ENCODE data around the gene PARL. TPM values are rescaled to one million over a fixed set of nuclear protein-coding genes. Genes with fewer than 3 reads are reported as not detected.

PARL gene
- polyA plus RNA-seq, 2 of the 4 experiments (the other 2 are of a cell fraction) = 45.9 to 71.6 TPM

GRCh38 chr3:183782576-183783276 lies 102.0 kb downstream of the PARL start:
- DNase-seq (ENCODE audit: low read depth in 1 of 2, low spot score in 1 of 2) (no peak), FAIRE-seq (no peak), ATAC-seq (no peak)
- Histone ChIP-seq H3K4me2 (no peak overlapping the region), H3K27ac (no peak overlapping the region), H3K9me3 (no peaks in the 10 kb centered on the region), H3K4me1 (no peaks in the 10 kb centered on the region), H3K4me3 (no peak overlapping the region)
- ChIA-PET POLR2A (no interaction called here), CTCF (interaction anchor here (0.6 to 1.6 kb wide), 2 partner anchors 16 to 293 kb away, joined by 3 to 5 read pairs; no protein-coding TSS in a partner anchor)
- 91% methylated on average over 7 of the region's 7 CpGs for WGBS (ENCODE audit: missing lambda C conversion rate)
- TF ChIP-seq ESRRA (IDR thresholded peaks at IDR 0.05; ENCODE audit: borderline replicate concordance, low read length) (no peak), CBX2 (IDR thresholded peaks at IDR 0.05; ENCODE audit: borderline replicate concordance, low read depth) (no peak), BHLHE40 (IDR thresholded peaks at IDR 0.05; ENCODE audit: low read depth, low read length) (no peak), PBX3 (IDR thresholded peaks at IDR 0.05) (no peak), RAD21 (conservative IDR thresholded peaks at IDR 0.05 in 1 of 2, IDR thresholded peaks at IDR 0.05 in 1 of 2) (no peak), SMC3 (IDR thresholded peaks at IDR 0.05) (no peak), HES2 (IDR thresholded peaks at IDR 0.05) (no peak), HMGXB4 (CRISPR knock-in tag; IDR thresholded peaks at IDR 0.05; ENCODE audit: borderline replicate concordance) (no peak), EHF (CRISPR knock-in tag; IDR thresholded peaks at IDR 0.05) (no peak), ZSCAN20 (CRISPR knock-in tag; IDR thresholded peaks at IDR 0.05) (no peak), HOXB5 (CRISPR knock-in tag; IDR thresholded peaks at IDR 0.05) (no peak), RNF2 (IDR thresholded peaks at IDR 0.05; ENCODE audit: borderline replicate concordance, low read depth) (no peak), CHD2 (IDR thresholded peaks at IDR 0.05; ENCODE audit: low read length, partially characterized antibody) (no peak), E2F6 (IDR thresholded peaks at IDR 0.05; ENCODE audit: borderline replicate concordance, low read depth) (no peak), FOSB (CRISPR knock-in tag; IDR thresholded peaks at IDR 0.05) (no peak), GATA3 (IDR thresholded peaks at IDR 0.05; ENCODE audit: borderline replicate concordance) (no peak), REST (IDR thresholded peaks at IDR 0.05) (no peak), TFCP2L1 (CRISPR knock-in tag; IDR thresholded peaks at IDR 0.05) (no peak), HOXB13 (CRISPR knock-in tag; IDR thresholded peaks at IDR 0.05; ENCODE audit: low read depth) (no peak), CBX8 (IDR thresholded peaks at IDR 0.05) (no peak)

Measured in A549 (cell line).